GM10847 (cell line): ENCODE data around the gene P2RX2.

ENCODE experiments used
- POLR2A ChIP-seq: IDR thresholded peaks from 2 replicates; pipeline ENCODE4 v1.6.1; 2011; ENCODE audit not compliant: insufficient read length; ENCODE audit errors: extremely low read depth

The P2RX2 gene

GRCh38 chr12:132619071-132619385 is 452 bp downstream of the P2RX2 start:
- TF ChIP-seq POLR2A = no peak

GRCh38 chr12:132619386-132620112 is 973 bp downstream of the P2RX2 start:
- no peak for TF ChIP-seq POLR2A

GRCh38 chr12:132620113-132620898 is 1.7 kb downstream of the P2RX2 start:
- no peak for TF ChIP-seq POLR2A

- no peak for TF ChIP-seq POLR2A
Measured at GRCh38 chr12:132620899-132621656, 2.5 kb downstream of the P2RX2 start.

GRCh38 chr12:132621657-132622435 is 3.3 kb downstream of the P2RX2 start:
- no peak for TF ChIP-seq POLR2A

- TF ChIP-seq POLR2A = no peak
Measured at GRCh38 chr12:132622437-132623071, 4.0 kb downstream of the P2RX2 start.

- no peak for TF ChIP-seq POLR2A
Measured at GRCh38 chr12:132623072-132623869, 4.7 kb downstream of the P2RX2 start.

GRCh38 chr12:132624186-132624855 is 5.7 kb downstream of the P2RX2 start:
- no peak for TF ChIP-seq POLR2A

GRCh38 chr12:132624910-132625630 is 6.5 kb downstream of the P2RX2 start:
- TF ChIP-seq POLR2A = no peak

GRCh38 chr12:132625731-132626430 is 7.3 kb downstream of the P2RX2 start:
- no peak for TF ChIP-seq POLR2A

GRCh38 chr12:132629330-132629729 is 10.8 kb downstream of the P2RX2 start:
- TF ChIP-seq POLR2A = no peak

GRCh38 chr12:132630672-132631071 is 12.1 kb downstream of the P2RX2 start:
- no peak for TF ChIP-seq POLR2A
